ENCODE measurements around the gene PRRG3. TPM values are rescaled to one million over a fixed set of nuclear protein-coding genes. Genes with fewer than 3 reads are reported as not detected.

Gene PRRG3
- total and polyA plus RNA-seq, 9 of the 15 experiments (the other 6 are each of a cell fraction or from before 2014, with no cell fraction given) = not detected

GRCh38 chrX:151700581-151700980 lies 5.3 kb downstream of the PRRG3 start:
- Histone ChIP-seq H3K36me3 (ENCODE audit: control insufficient read depth, insufficient read depth, low read length) (no peaks in the 10 kb centered on the region), H3K4me1 (replicated peaks in 1 of 2; ENCODE audit: control insufficient read depth in 2 of 2, insufficient read depth in 2 of 2, low read length in 2 of 2) (no peaks in the 10 kb centered on the region; a peak in 1 of 5 replicates), H3K79me2 (ENCODE audit: control insufficient read depth, insufficient read depth, low read length) (no peaks in the 10 kb centered on the region), H2AFZ (ENCODE audit: low read depth, low read length) (no peak overlapping the region), H3K4me2 (ENCODE audit: insufficient read depth, low read length) (no peak overlapping the region), H4K20me1 (replicated peaks; ENCODE audit: control insufficient read depth, insufficient read depth, low read length) (no peaks in the 10 kb centered on the region), H3K27ac (ENCODE audit: extremely low read depth, low read depth, low read length) (no peak overlapping the region), H3K9me1 (ENCODE audit: control insufficient read depth, insufficient read depth, low read length) (no peaks in the 10 kb centered on the region), H3K9me3 (replicated peaks; ENCODE audit: control insufficient read depth, insufficient read depth, low read depth, low read length) (no peaks in the 10 kb centered on the region), H3K4me3 (no peak overlapping the region), H3K9ac (ENCODE audit: insufficient read depth in 1 of 2, low read depth in 2 of 2, low read length in 2 of 2) (no peak overlapping the region), H3K27me3 (ENCODE audit: control insufficient read depth in 2 of 2, insufficient read depth in 2 of 2, low read length in 2 of 2) (peaks cover 3 to 58% of the 10 kb centered on the region in 2 experiments; a peak in 3 of 5 replicates)
- in situ Hi-C loops (cut with MboI) = no loop called here
- TF ChIP-seq ZNF146 (CRISPR knock-in tag; IDR thresholded peaks at IDR 0.05; ENCODE audit: unreplicated experiment) = no peak
- TF ChIP-seq ZNF445 (CRISPR knock-in tag; IDR thresholded peaks at IDR 0.05; ENCODE audit: low read depth) = no peak
- TF ChIP-seq ZBED1 (IDR thresholded peaks at IDR 0.05) = no peak
- TF ChIP-seq MXI1 (IDR thresholded peaks at IDR 0.05; ENCODE audit: low read depth, low read length) = no peak
- TF ChIP-seq MBD2 (IDR thresholded peaks at IDR 0.05; ENCODE audit: borderline replicate concordance, low read depth) = no peak
- TF ChIP-seq MEF2A (IDR thresholded peaks at IDR 0.05; ENCODE audit: control insufficient read depth, low read depth, low read length) = no peak
- TF ChIP-seq FOXP1 (CRISPR knock-in tag; IDR thresholded peaks at IDR 0.05) = no peak
- TF ChIP-seq PCBP1 (IDR thresholded peaks at IDR 0.05; ENCODE audit: low read depth, low read length, poor library complexity, severe bottlenecking) = no peak
- TF ChIP-seq RB1 (IDR thresholded peaks at IDR 0.05; ENCODE audit: low read depth) = no peak
- no peak for TF ChIP-seq SRSF1 (IDR thresholded peaks at IDR 0.05; ENCODE audit: low read depth, low read length)
- no peak for TF ChIP-seq ETV1 (tag; conservative IDR thresholded peaks at IDR 0.05; ENCODE audit: low read depth)
- TF ChIP-seq U2AF1 (optimal IDR thresholded peaks at IDR 0.05; ENCODE audit: low read depth, low read length) = no peak
- TF ChIP-seq ETV6 (IDR thresholded peaks at IDR 0.05; ENCODE audit: borderline replicate concordance in 1 of 2, low read depth in 2 of 2, low read length in 1 of 2) = no peak
- TF ChIP-seq ETV6 (CRISPR knock-in tag; IDR thresholded peaks at IDR 0.05; ENCODE audit: borderline replicate concordance) = no peak
- TF ChIP-seq KDM5B (IDR thresholded peaks at IDR 0.05; ENCODE audit: insufficient replicate concordance, low read depth, low read length) = no peak
- DNase-seq (ENCODE audit: extremely low read depth in 1 of 4, low spot score in 3 of 4) (no peak), FAIRE-seq (no peak), ATAC-seq (no peak)
- intact Hi-C loops (cut with micrococcal nuclease) = no loop called here
- ChIA-PET CTCF (ENCODE audit: low intra/inter-chr PET ratio) (no interaction called here), POLR2A (no interaction called here)
- BruUV-seq (replicated peaks) = no TSS peak
- 0% methylated on average over 6 of the region's 16 CpGs for WGBS (ENCODE audit: insufficient coverage, low coverage, missing lambda C conversion rate)

All from K562 (cell line).